Esophagus squamous epithelium (tissue), 5 donors: Measurements from ENCODE around the gene IPCEF1. TPM values are rescaled to one million over a fixed set of nuclear protein-coding genes. Genes with fewer than 3 reads are reported as not detected.
"Not testable (repeated sequence)": the region's sequence is repeated elsewhere in the genome, so short reads cannot be mapped to it uniquely, and the experiment has no call there.

Experiments used
- DNase-seq: peaks from one replicate; lab custom pipeline; 2025; lab: John Stamatoyannopoulos, UW
- H3K27ac ChIP-seq, 4 donors: fragments of 200-600 bp; sonication (generic); one replicate each; pipeline ENCODE4 v1.5.1; 2016 to 2019; ENCODE audit warnings: mild to moderate bottlenecking in 1 of 4
- H3K27me3 ChIP-seq, 4 donors: fragments of 200-600 bp; sonication (generic); 1 replicate in 3 of 4; 2 replicates in 1 of 4; pipeline versions ENCODE4 v1.5.1 to v1.6.0; 2017 to 2021; ENCODE audit warnings: antibody characterized with exemption in 1 of 4
- H3K36me3 ChIP-seq, 3 donors: fragments of 200-600 bp; sonication (generic); one replicate each; pipeline ENCODE4 v1.5.1; 2016 to 2019
- H3K4me1 ChIP-seq, 3 donors: fragments of 200-600 bp; sonication (generic); one replicate each; pipeline ENCODE4 v1.5.1; 2017 to 2019
- H3K4me3 ChIP-seq, 4 donors: fragments of 200-600 bp; sonication (generic); 1 replicate in 3 of 4; 2 replicates in 1 of 4; pipeline ENCODE4 v1.5.1; 2016 to 2019; ENCODE audit warnings: mild to moderate bottlenecking in 2 of 4, moderate library complexity in 1 of 4
- H3K9me3 ChIP-seq, 3 donors: fragments of 200-600 bp; sonication (generic); one replicate each; pipeline ENCODE4 v1.5.1; 2016 to 2019
- CTCF ChIP-seq, 6 experiments: fragments of 450-650 bp in 4 of 6; fragments of 200-600 bp in 2 of 6; sonication (generic) in 2 of 6; IDR thresholded peaks; one replicate each; pipeline ENCODE4 v1.5.1; 2016 to 2019; ENCODE audit warnings: antibody characterized with exemption in 6 of 6, mild to moderate bottlenecking in 4 of 6, moderate library complexity in 4 of 6
- POLR2A ChIP-seq, 4 donors: fragments of 450-650 bp; IDR thresholded peaks; one replicate each; pipeline ENCODE4 v1.6.1; 2017; ENCODE audit warnings: antibody characterized with exemption in 4 of 4, mild to moderate bottlenecking in 4 of 4, moderate library complexity in 3 of 4
- WGBS, 2 donors: methylation state at CpG; one replicate each; pipeline ENCODE4 v1.1.5; 2018; 5-methylcytosine and 5-hydroxymethylcytosine counted together
- intact Hi-C: fragments of 100-400 bp; cut with DNase I; formaldehyde crosslinking; loops from one replicate; pipeline ENCODE4 v1.15.0; 2022
- total RNA-seq, 4 donors: library from RNA; depleted of rRNA; stranded (reverse); fragments of >200 nt; gene quantifications; one replicate each; pipeline ENCODE4 v1.1.0, GENCODE V29; 2016
- donor health status: DM: yes; HTN: yes; CAD: no.

Gene IPCEF1
- total RNA-seq, 4 donors from 2014 or later: 1.8 to 8.1 (median 3.5) TPM

GRCh38 chr6:154206141-154206540 is 150.5 kb downstream of the IPCEF1 start:
- WGBS, 2 donors: 93 to 98% methylated on average over 2 of the region's 2 CpGs
- no peak overlapping the region for H3K4me3 ChIP-seq
- no peaks in the 10 kb centered on the region for H3K27me3 ChIP-seq
- no peaks in the 10 kb centered on the region for H3K9me3 ChIP-seq
- DNase-seq: no peak
- peaks cover 0 to 4% (median 0%) of the 10 kb centered on the region in 3 donors for H3K4me1 ChIP-seq
- no peak for TF ChIP-seq POLR2A (IDR thresholded peaks at IDR 0.05)
- peaks cover 0 to 6% (median 0%) of the 10 kb centered on the region in 3 donors for H3K36me3 ChIP-seq
- intact Hi-C loops: no loop called here
- no peak overlapping the region for H3K27ac ChIP-seq

GRCh38 chr6:154202958-154203357 is 153.6 kb downstream of the IPCEF1 start:
- 90 to 94% methylated on average over 6 of the region's 6 CpGs for WGBS, 2 donors
- intact Hi-C loops: no loop called here
- TF ChIP-seq CTCF (IDR thresholded peaks at IDR 0.05) (no peak), POLR2A (IDR thresholded peaks at IDR 0.05) (no peak)
- no peaks in the 10 kb centered on the region for H3K4me1 ChIP-seq
- H3K36me3 ChIP-seq: peaks cover 0 to 6% (median 0%) of the 10 kb centered on the region in 3 donors
- no peak for DNase-seq
- no peaks in the 10 kb centered on the region for H3K9me3 ChIP-seq
- no peak overlapping the region for H3K27ac ChIP-seq
- H3K4me3 ChIP-seq: no peak overlapping the region
- H3K27me3 ChIP-seq: no peaks in the 10 kb centered on the region

- no peak overlapping the region for H3K27ac ChIP-seq
- peaks cover 0 to 6% (median 0%) of the 10 kb centered on the region in 3 donors for H3K36me3 ChIP-seq
- WGBS, 2 donors: 66 to 78% methylated on average over 3 of the region's 3 CpGs
- H3K4me1 ChIP-seq: peaks cover 0 to 4% (median 0%) of the 10 kb centered on the region in 3 donors
- no peaks in the 10 kb centered on the region for H3K27me3 ChIP-seq
- intact Hi-C loops: no loop called here
- H3K4me3 ChIP-seq: no peak overlapping the region
- TF ChIP-seq CTCF (IDR thresholded peaks at IDR 0.05) (no peak), POLR2A (IDR thresholded peaks at IDR 0.05) (no peak)
- DNase-seq: no peak
- H3K9me3 ChIP-seq: no peaks in the 10 kb centered on the region
Measured at GRCh38 chr6:154202339-154202738, 154.3 kb downstream of the IPCEF1 start.

GRCh38 chr6:154201688-154202087 is 154.9 kb downstream of the IPCEF1 start:
- H3K36me3 ChIP-seq, DNase-seq, intact Hi-C loops, H3K27me3 ChIP-seq, H3K27ac ChIP-seq, H3K9me3 ChIP-seq, H3K4me3 ChIP-seq: not testable (repeated sequence)
- 93 to 100% methylated on average over 4 of the region's 4 CpGs for WGBS, 2 donors
- H3K4me1 ChIP-seq: peaks cover 0 to 11% (median 0%) of the 10 kb centered on the region in 3 donors

GRCh38 chr6:154197196-154197860 is 159.3 kb downstream of the IPCEF1 start:
- DNase-seq: no peak
- H3K27ac ChIP-seq: no peak overlapping the region
- no peaks in the 10 kb centered on the region for H3K36me3 ChIP-seq
- H3K27me3 ChIP-seq: no peaks in the 10 kb centered on the region
- H3K9me3 ChIP-seq: no peaks in the 10 kb centered on the region
- peaks cover 0 to 12% (median 0%) of the 10 kb centered on the region in 3 donors for H3K4me1 ChIP-seq
- no peak overlapping the region for H3K4me3 ChIP-seq
- TF ChIP-seq CTCF (IDR thresholded peaks at IDR 0.05) (no peak), POLR2A (IDR thresholded peaks at IDR 0.05) (no peak)
- intact Hi-C loops: no loop called here

- no peak overlapping the region for H3K4me3 ChIP-seq
- H3K4me1 ChIP-seq: peaks cover 0 to 12% (median 0%) of the 10 kb centered on the region in 3 donors
- H3K27me3 ChIP-seq: no peaks in the 10 kb centered on the region
- DNase-seq: no peak
- TF ChIP-seq CTCF (IDR thresholded peaks at IDR 0.05): no peak
- TF ChIP-seq POLR2A (IDR thresholded peaks at IDR 0.05): no peak
- intact Hi-C loops: no loop called here
- H3K27ac ChIP-seq: no peak overlapping the region
- H3K36me3 ChIP-seq: no peaks in the 10 kb centered on the region
- no peaks in the 10 kb centered on the region for H3K9me3 ChIP-seq
- WGBS, 2 donors: 80 to 91% methylated on average over 1 of the region's 1 CpG
Measured at GRCh38 chr6:154196333-154196885, 160.2 kb downstream of the IPCEF1 start.
